Measurements from ENCODE around the gene PHF23.

GRCh38 chr17:7207120-7208001, 31.9 kb downstream of the PHF23 start:
- TF ChIP-seq, protein P1, sequence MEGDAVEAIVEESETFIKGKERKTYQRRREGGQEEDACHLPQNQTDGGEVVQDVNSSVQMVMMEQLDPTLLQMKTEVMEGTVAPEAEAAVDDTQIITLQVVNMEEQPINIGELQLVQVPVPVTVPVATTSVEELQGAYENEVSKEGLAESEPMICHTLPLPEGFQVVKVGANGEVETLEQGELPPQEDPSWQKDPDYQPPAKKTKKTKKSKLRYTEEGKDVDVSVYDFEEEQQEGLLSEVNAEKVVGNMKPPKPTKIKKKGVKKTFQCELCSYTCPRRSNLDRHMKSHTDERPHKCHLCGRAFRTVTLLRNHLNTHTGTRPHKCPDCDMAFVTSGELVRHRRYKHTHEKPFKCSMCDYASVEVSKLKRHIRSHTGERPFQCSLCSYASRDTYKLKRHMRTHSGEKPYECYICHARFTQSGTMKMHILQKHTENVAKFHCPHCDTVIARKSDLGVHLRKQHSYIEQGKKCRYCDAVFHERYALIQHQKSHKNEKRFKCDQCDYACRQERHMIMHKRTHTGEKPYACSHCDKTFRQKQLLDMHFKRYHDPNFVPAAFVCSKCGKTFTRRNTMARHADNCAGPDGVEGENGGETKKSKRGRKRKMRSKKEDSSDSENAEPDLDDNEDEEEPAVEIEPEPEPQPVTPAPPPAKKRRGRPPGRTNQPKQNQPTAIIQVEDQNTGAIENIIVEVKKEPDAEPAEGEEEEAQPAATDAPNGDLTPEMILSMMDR (IDR thresholded peaks at IDR 0.05; ENCODE audit: insufficient read depth, low read length): no peak
- no peak for TF ChIP-seq SPI1 (IDR thresholded peaks at IDR 0.05; ENCODE audit: borderline replicate concordance, low read depth)
